Stimulated activated CD8-positive, alpha-beta memory T cell treated with anti-CD3 and anti-CD28 coated beads, Interleukin-7, amount 100 ng/mL, for 1 hour (primary cell): ENCODE measurements around the gene ZG16B.

Experiments
- DNase-seq, 2 donors: peaks; one replicate each; pipeline ENCODE4 v3.0.0-alpha.2; 2020; ENCODE audit warnings: low read depth in 2 of 2

ZG16B gene

DNA sequence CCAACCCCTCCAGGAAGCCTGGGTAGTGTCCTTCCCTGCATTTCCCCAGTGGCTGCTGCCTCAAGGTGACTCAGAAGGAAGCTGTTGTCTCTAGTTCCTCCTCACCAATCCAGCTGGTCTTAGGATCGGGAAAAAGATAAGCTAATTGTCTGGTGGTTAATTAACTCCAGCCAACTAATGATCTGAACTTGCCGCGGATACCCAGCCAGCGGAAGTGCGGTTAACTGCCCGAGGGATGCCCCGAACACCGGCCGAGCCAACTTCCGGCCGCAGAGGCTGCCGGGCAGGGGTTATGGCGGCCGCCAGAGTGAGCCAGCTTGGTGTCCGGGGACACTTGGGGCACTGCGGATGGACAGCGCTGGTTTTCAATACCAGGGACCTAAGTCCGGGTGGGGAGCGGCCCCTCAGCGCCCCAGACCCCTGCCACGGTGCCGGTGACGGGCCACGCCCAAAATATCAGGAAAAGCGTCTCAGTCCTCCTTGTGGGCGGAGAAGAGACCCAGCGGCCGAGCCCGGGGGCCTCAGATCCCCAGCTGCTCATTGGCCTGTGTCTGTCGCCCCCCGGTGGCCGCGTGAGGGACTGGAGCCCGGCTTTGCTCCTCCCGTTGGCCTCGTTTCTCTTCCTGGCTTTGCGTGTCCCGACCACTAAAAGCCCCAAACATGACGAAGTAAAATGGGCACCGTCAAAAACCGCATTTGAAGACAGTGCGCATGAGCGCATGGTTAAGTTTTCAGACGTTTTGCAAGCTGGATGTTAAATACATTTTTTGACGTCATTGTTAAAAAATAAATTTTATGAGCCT lies 38.1 kb downstream of the ZG16B start:
- DNase-seq: peak; percentile 87 to 90

DNA sequence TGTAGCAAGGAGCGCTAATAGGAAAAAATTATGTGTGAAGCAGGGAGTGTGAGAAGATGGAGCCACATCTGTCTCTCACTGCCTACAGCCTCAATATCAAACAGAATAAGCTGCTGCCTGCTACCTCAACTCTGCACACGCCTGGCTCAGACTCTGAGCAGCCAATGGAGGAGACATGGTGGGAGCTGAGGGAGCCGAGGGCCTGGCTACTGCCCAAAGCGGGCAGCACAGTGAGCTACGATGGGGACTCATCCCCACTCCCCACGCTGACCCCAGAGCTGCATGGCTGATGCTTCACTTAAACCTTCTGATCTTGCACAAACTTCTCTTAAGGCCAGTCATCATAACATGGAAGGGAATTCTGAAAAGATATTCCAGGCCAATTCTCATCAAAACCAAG lies 41.8 kb downstream of the ZG16B start:
- DNase-seq: no peak

DNA sequence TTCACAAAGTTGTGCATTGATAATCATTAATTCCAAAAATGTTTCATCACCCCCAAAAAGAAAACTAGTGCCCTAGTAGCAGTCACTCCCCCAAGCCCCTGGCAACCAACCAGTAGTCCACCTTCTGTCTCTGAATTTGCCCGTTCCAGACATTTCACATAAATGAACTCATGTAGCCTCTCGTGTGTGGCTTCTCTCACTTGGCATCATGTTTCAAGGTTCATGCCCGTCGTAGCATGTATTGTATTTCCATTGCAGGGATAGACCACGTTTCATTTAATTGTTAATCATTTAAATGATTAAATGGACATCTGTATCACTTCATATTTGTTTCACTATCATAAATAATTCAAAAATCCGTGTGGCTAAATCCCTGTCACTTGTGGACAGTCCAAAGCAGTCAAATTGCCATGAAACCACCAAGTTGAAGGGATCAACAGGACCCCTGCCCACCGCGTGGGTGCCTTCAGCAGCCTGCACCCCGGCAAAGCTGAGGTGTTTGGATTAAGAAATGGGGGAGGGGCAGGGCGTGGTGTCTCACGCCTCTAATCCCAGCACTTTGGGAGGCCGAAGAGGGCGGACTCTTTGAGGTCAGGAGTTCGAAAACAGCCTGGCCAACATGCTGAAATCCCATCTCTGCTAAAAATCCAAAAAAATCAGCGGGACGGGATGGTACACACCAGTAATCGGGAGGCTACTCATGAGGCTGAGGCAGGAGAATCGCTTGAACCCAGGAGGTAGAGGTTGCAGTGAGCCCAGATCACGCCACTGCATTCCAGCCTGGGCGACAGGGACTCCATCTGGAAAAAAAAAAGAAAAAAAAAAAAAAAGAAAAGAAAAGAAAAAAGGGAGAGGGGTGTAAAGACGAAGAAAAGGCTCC lies 44.2 kb downstream of the ZG16B start:
- no peak for DNase-seq

- peak in 1 of 2 donors; percentile 34 for DNase-seq
Measured at GRCh38 chr16:2874912-2875362, 44.8 kb downstream of the ZG16B start.

DNA sequence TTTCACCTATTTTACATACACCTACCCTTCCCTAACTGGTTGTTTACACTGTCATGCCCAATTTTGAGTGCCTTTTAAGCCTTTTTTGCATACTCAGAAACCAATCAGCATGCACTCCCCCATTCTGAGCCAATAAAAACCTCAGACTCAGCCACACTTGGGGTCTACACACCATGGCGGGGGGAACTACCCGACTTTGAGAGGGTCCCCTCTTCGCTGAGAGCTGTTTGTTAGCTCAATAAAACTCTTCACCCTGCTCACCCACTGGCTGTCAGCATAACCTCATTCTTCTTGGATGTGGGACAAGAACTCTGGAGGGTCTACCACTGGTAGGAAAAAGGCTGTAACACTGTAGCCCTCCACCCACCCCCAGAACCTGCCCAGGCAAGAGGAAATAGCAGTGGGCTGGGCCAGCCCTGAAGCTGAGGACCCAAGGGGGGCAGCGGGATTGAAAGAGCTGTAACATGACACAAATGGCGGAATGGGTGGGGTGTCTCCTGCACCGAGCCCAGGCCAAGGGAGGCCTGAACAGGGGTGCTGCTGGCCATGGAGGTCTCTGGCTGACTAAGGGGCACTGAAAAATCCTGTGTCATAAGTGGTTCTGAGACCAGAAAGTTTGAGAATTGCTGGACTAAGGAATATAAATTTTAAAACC lies 49.9 kb downstream of the ZG16B start:
- no peak for DNase-seq
